GM12892 (cell line): ENCODE results near the gene STPG2.

ENCODE experiments used
- DNase-seq: peaks from one replicate; pipeline ENCODE4 v3.0.0; 2011; ENCODE audit not compliant: insufficient read length
- FAIRE-seq: peaks from 2 replicates; lab custom pipeline; 2011; peaks lifted over from hg19 to GRCh38; lab: Jason Lieb, UNC
- POLR2A ChIP-seq: IDR thresholded peaks from 2 replicates; pipeline ENCODE4 v1.6.1; 2011; ENCODE audit warnings: low read depth, low read length, control low read depth
- POLR2AphosphoS5 ChIP-seq: IDR thresholded peaks from 2 replicates; pipeline ENCODE4 v1.6.1; 2011; ENCODE audit warnings: low read depth, low read length, control low read depth
- TAF1 ChIP-seq: IDR thresholded peaks from 2 replicates; pipeline ENCODE4 v1.6.1; 2011; ENCODE audit warnings: low read depth, mild to moderate bottlenecking, control low read depth, low read length, borderline replicate concordance

STPG2 gene

DNA sequence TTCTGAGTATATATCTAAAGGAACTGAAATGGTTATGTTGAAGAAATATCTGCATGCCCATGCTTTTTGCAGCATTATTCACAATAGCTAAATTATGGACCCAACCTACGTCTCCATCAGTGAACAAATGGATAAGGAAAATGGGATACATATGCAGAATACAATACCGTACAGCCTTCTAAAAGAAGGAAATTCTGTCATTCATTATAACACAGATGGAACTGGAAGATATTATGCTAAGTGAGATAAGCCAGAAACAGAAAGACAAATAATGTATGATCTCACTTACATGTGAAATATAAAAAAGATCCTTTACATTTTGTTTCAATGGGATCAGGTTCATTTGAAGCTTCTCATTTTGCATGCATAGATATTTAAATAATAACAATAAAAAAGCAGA, 263.3 kb downstream of the STPG2 start:
- FAIRE-seq = no peak
- no peak for DNase-seq
- no peak for TF ChIP-seq TAF1
- no peak for TF ChIP-seq POLR2AphosphoS5
- no peak for TF ChIP-seq POLR2A

DNA sequence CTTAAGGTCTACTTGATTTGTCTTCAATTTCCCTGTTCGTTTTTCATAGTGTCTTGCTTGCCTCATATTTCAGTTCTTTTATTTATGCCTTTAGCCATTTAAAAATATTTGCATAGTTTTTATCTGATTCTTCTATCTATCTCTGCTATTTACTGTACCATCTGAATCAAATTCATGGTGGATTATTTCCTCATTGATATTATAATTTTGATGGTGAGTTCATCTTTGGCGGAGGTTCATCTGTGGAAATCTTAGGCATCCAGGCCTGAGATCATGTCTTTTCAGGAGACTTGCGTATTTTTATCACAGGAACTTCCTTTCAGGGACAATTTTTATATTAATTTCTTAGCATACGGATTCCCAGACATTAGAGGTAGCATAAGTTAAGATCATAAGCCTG, 275.2 kb downstream of the STPG2 start:
- DNase-seq (no peak), FAIRE-seq (no peak)
- TF ChIP-seq POLR2A (no peak), POLR2AphosphoS5 (no peak), TAF1 (no peak)

- FAIRE-seq (no peak), DNase-seq (no peak)
- TF ChIP-seq POLR2A (no peak), POLR2AphosphoS5 (no peak), TAF1 (no peak)
Observed at GRCh38 chr4:97867557-97868091, 275.7 kb downstream of the STPG2 start.

GRCh38 chr4:97866821-97867556, 276.3 kb downstream of the STPG2 start:
- FAIRE-seq (no peak), DNase-seq (no peak)
- no peak for TF ChIP-seq TAF1
- TF ChIP-seq POLR2A = no peak
- TF ChIP-seq POLR2AphosphoS5 = no peak

- DNase-seq (no peak), FAIRE-seq (no peak)
- TF ChIP-seq TAF1 (no peak), POLR2A (no peak), POLR2AphosphoS5 (no peak)
Observed at GRCh38 chr4:97851115-97851514, 292.2 kb downstream of the STPG2 start.

DNA sequence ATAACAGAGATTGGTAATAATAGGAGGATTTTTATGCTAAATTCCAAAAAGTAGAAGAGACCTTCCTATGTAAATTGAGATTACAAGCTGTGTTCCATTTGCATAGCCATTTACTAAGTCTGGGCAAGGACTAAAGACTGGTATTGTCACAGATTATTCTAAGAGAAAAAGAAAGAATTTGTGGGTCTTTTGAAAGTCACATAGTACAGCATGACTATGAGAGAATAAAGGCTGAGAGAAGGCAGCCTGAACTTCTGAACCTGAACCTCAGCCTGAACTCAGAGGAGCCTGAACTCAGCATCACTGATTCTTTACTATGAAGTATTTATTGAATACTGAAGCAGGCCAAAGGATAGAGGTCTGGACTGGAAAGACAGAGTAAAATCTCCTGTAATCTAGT, 297.5 kb downstream of the STPG2 start:
- FAIRE-seq (no peak), DNase-seq (no peak)
- TF ChIP-seq POLR2A (no peak), POLR2AphosphoS5 (no peak), TAF1 (no peak)

DNA sequence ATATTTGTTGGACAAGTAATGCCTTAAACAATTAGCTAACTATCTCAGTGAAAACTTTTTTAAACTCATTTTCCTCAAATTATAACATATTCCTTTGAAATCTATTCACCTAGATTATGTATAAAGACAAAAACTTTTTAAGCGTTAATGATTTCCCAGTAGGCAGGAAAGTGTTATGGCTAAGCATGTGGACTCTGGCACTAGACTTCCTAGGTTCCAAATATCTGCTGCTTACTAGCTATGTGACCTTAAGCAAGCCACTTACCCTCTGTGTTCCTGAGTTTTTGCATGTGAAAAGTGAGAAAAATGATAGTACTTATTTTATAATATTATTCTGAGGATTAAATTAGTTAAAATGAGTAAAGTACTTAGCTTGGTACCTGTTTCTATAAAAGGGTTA, 301.8 kb downstream of the STPG2 start:
- DNase-seq (no peak), FAIRE-seq (no peak)
- no peak for TF ChIP-seq POLR2A
- TF ChIP-seq POLR2AphosphoS5 = no peak
- TF ChIP-seq TAF1 = no peak

DNA sequence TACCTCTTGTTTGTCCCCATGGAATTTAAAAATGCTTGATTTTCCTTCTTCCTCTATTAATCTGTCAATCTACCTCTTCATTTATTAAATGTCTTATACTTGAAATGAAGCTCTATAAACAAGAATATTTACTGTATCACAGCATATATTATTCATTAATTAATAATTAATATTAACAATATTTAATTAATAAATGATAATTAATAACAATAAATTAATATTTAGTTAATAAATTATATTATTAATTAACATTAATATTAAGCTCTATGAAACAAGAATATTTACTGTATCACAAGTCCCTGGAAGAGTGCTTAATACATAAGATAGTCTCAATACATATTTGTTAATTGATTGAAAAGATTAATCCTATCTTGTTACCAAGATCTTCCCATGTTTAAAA, 306.6 kb downstream of the STPG2 start:
- FAIRE-seq (no peak), DNase-seq (no peak)
- TF ChIP-seq POLR2AphosphoS5 (no peak), POLR2A (no peak), TAF1 (no peak)

- FAIRE-seq = no peak
- no peak for TF ChIP-seq POLR2AphosphoS5
- TF ChIP-seq POLR2A = no peak
- no peak for TF ChIP-seq TAF1
- DNase-seq = no peak
Observed at GRCh38 chr4:97828646-97829045, 314.6 kb downstream of the STPG2 start.

GRCh38 chr4:97819294-97819693, 324.0 kb downstream of the STPG2 start:
- FAIRE-seq (no peak), DNase-seq (no peak)
- TF ChIP-seq POLR2AphosphoS5 = no peak
- no peak for TF ChIP-seq POLR2A
- no peak for TF ChIP-seq TAF1

DNA sequence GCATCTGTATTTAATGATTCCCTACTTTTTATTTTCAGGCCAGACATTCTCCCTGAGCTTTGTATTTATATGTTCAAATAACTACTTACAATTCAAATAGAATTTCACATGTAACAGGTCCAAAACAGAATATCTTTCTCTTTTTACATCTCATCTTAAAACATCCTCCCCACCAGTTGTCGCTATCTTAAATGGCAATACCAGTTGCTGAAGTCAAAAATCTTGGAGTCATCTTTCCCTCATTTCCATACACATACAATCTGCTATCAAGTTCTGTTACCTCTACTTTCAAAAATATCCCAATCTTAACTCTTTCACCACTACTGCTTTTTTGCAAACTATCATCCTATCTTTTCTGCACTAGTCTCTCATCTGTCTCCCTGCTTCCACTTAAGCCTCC, 330.5 kb downstream of the STPG2 start:
- TF ChIP-seq POLR2AphosphoS5 (no peak), POLR2A (no peak), TAF1 (no peak)
- no peak for DNase-seq
- FAIRE-seq = no peak

DNA sequence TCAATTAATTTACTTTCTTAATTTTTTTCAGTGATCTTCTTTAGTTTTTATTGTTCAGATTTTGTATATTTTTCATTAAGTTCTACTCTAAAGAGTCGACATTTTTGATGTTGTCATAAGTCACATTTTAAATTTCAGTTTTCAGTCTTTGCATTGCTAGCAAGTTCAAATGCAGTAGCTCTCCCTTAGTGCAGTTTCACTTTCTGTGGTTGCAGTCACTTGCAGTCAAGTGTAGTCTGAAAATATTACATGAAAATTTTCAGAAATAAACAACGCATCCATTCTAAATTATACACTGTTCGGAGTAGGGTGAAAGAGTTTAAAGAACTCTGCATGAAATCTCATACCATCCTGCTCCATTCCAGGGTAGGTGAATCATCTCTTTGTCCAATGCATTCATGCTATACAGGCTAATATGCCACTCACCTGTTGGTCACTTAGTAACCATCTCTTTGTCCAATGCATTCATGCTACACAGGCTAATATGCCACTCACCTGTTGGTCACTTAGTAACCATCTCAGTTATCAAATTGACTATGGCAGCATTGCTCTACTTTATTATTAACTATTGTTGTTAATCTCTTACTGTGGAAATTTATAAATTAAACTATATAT, 356.9 kb downstream of the STPG2 start:
- no peak for FAIRE-seq
- no peak for TF ChIP-seq POLR2A
- no peak for TF ChIP-seq POLR2AphosphoS5
- TF ChIP-seq TAF1 = no peak

More for the DNA sequence above, 356.9 kb downstream of the STPG2 start:
- no peak for DNase-seq
